Caki2 (cell line): ENCODE data around the gene AGBL1. TPM values are rescaled to one million over a fixed set of nuclear protein-coding genes. Genes with fewer than 3 reads are reported as not detected.

Source experiments
- DNase-seq: peaks from one replicate; pipeline ENCODE4 v3.0.0-alpha.2; 2015; ENCODE audit warnings: low read depth
- in situ Hi-C: cut with HindIII; loops from 2 replicates; pipeline ENCODE4 v1.10.0; 2016; ENCODE audit warnings: low sequenced_read_pairs, low pct_unique_long_range_greater_than_20kb, mixed read lengths
- total RNA-seq: library from RNA; depleted of rRNA; stranded (reverse); fragments of >200 nt; shearing (Covaris generic); gene quantifications from 2 replicates; pipeline ENCODE4 v1.2.3, GENCODE V29; 2014; ENCODE audit warnings: low replicate concordance

Gene AGBL1
- total RNA-seq, 1 experiment from 2014 or later, result not detected

DNA sequence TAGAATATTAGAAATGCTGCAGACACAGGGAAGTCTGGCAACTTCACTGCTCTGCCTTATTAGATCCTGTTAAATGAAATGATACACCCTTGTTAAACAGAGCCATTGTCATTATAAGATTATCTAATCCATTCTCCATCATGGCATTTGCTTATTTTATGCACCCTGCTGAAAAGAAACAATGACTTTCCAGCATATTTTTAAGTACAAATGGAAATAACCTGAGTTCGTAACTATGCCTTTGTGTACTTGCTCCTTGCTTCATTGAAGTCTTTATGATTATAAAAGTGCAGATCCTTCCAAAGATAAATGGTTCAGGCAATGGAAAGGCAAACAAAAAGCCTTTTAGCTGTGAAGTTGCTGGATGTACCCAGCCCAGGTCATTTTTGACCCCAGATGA lies 195.7 kb downstream of the AGBL1 start:
- no peak for DNase-seq

DNA sequence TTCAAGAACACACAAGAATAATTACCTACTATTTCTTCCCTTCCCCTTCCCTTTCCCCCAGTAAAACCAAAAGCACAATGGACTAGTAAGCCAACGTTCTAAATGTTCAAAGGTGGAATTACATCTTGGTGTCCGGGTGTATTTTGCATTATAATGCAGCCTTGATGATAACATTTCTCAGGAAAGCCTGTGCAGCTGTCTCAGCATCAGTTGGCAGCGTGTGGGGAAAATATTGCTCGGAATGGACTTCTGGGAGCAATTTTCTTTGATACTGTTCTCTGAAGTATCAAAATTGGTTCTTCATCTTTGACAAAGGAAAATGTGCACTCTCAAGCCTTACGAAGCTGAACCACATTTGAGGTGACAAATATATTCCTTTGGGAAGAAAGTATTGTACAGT lies 198.9 kb downstream of the AGBL1 start:
- DNase-seq, result no peak
- in situ Hi-C loops, result no loop called here

More for the DNA sequence above, 195.7 kb downstream of the AGBL1 start:
- in situ Hi-C loops, result no loop called here

- no peak for DNase-seq
- in situ Hi-C loops, result no loop called here
Measured at GRCh38 chr15:86284635-86285034, 205.0 kb downstream of the AGBL1 start.

DNA sequence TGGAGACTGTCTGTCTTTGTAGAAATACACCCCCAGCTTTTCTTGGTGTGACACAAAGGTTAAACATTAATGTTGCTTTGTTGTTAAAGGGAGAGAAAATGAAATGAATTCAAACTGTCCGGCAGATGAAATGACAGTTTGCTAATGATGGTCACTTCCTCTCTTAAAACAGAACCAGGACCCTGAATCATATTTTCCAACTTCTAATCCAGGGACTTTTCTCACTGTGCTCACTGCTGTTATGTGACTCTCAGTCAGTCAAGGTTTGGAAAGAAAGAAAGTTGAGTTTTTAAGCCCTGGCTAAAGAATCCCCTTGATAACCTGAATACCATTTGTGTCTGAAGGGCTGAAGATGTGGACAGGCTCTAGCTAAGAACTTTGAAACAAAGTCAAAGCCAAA lies 215.8 kb downstream of the AGBL1 start:
- in situ Hi-C loops, result no loop called here

DNA sequence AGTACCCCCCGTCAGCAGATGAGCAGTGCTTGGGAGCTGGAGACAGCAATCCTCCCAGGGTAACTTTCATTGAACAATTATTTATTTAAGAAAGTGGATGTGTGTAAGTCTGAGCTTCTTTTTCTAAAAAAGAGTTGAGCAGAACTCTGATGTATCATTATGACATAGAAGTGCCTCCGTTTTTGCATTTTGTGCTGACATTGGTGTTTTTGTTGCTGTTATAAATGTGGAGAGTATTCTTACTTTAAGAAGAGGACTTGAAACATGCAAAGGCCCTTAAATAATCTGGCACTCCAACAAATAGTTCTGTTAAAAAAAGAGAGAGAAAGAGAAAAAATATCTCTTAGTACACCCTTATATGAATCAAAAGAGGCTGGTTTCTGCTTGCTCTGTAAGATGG lies 217.1 kb downstream of the AGBL1 start:
- DNase-seq, result no peak
- in situ Hi-C loops, result no loop called here

More for the DNA sequence above, 215.8 kb downstream of the AGBL1 start:
- DNase-seq, result no peak

GRCh38 chr15:86300390-86301125 lies 220.9 kb downstream of the AGBL1 start:
- in situ Hi-C loops, result no loop called here
- no peak for DNase-seq

- no peak for DNase-seq
- in situ Hi-C loops, result no loop called here
Measured at GRCh38 chr15:86311568-86312280, 232.1 kb downstream of the AGBL1 start.

- in situ Hi-C loops, result no loop called here
- DNase-seq, result no peak
Measured at GRCh38 chr15:86312486-86312885, 232.8 kb downstream of the AGBL1 start.

DNA sequence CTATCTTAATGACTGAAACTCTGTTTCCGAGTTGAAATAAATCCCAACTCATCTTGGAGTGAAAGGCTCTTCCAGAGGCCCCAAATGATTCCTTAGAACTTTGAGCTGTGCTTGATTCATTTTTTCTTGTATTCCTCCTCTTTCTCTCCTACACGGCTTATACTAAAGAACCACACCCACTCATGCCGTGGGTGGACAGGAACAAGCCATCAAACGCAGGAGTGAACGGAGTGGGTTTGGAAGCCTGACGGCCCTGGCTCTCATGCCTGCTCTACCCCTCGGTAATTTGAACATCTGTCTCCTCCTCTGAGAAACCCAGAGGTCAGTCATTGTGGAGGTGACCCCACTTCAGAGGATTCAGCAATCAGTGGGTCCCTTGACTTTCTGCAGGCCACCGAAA lies 236.5 kb downstream of the AGBL1 start:
- DNase-seq, result no peak
- in situ Hi-C loops, result no loop called here

DNA sequence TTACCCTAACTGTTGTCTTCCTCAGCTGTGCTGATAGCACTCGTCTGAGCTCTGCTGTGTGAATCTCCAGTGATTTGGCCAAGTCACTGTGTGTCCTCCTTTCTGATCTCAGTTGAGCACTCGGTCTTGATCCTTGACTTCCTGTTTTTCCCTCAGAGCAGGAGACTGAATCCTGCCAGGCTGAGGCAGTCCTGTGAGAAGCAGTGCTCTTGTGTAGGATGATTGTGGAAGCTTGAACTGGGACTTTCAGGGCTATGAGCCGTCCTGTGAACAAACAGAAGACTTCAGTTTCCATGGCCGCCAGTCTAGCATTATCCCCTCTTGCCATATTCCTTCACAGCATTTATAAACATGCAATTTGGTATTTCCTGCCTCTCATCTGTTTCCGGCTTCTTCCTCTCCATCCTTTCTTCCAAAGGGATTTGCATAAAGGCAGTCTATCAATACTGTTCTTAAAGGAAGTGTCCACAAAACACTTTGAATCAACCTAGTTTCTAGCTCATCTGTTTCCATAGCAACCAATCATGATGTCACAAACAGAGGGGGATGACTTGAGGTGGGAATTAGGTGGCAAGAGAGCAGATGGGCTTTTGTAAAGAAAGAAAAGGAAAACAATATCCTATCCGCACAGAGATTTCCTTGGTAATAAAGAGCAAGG lies 237.2 kb downstream of the AGBL1 start:
- DNase-seq, result no peak
- in situ Hi-C loops, result no loop called here

GRCh38 chr15:86317384-86317740 lies 237.7 kb downstream of the AGBL1 start:
- DNase-seq, result no peak

DNA sequence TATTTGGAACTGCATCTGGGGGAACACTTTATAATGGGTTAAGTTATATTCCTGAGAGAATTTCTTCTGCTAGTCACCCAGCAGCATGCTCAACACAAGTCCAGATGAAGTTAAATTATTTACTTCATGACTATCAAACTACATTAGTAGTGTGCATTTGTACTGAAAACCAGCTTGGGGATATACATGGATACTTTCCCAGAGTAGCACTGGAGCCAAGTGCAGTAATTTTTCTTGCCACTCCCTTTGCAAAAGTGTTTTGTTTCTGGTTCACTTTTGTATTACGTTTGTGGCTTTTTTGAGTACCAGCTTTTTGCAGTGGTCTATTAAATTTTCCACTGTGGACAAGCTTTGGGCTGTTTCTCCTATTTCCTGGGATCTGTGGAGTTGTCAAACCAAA lies 243.0 kb downstream of the AGBL1 start:
- DNase-seq, result no peak
- in situ Hi-C loops, result no loop called here

More at GRCh38 chr15:86317384-86317740, 237.7 kb downstream of the AGBL1 start:
- in situ Hi-C loops, result no loop called here

- in situ Hi-C loops, result no loop called here
- DNase-seq, result no peak
Measured at GRCh38 chr15:86327230-86327865, 247.7 kb downstream of the AGBL1 start.

GRCh38 chr15:86328658-86329057 lies 249.0 kb downstream of the AGBL1 start:
- in situ Hi-C loops, result no loop called here
- DNase-seq, result no peak

DNA sequence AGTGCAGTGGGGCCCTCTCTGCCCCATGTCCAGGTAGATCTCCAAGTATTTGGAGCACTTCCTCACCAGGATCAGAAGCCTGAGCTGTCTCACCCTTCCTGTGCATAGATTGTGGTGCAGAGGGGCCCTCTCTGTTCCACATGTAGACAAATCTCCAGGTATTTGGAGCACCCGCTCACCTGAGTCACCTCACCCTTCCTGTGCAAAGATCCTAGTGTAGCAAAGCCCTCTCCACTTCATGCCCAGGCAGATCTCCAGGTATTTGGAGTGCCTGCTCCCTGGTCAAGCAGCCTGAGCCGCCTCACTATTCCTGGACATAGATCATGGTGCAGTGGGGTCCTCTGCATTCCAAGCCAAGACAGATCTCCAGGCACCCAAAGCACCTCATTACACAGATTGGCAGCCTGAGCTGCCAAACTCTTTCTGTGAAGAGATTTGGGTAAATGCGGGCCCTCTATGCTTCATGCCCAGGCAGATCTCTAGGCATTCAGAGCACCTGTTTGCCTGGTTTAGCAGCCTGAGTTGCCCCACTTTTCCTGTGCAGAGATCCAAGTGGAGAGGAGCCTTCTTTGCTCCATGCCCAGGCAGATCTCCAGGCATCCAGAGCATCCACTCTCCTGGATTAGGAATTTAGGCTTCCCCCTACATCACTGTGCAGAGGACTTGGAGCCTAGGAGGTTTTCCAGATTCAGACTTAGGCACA lies 249.8 kb downstream of the AGBL1 start:
- no peak for DNase-seq
- in situ Hi-C loops, result no loop called here

- in situ Hi-C loops, result no loop called here
- DNase-seq, result no peak
Measured at GRCh38 chr15:86333819-86334218, 254.1 kb downstream of the AGBL1 start.

DNA sequence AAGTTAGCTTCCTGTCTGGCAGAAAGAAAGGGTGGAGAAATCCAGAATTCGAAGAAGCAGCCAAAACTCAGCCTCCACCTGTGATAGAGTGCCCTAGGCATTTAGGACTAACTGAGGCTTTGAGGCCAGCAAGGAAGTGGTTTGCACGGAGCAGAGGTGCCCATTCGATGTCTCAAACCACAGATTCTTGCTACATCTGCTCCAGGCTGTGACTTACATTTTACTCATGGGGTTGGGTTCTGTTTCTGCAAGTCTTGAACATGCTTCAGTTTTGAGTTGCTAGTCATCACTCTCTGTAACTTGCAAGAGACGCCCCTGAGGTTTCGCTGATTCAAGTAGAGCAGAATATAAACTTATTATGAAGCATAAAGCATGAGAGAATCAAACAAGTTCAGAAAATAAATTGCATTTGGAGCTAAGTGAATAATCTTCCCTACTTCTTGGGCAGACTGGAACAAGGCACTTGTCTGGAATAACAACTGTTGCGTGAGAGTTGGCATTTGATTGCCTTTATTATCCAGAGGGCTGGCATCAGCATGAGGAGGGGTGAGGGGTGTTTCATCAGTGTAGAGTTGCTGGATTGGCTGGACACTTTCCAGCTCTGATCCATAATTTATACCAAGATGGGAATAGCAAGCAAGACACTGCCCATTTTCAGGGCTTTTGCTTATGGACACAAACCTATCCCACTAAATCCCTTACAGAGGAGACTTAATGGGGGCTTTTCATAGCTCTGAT lies 256.5 kb downstream of the AGBL1 start:
- in situ Hi-C loops, result no loop called here
- DNase-seq, result no peak

DNA sequence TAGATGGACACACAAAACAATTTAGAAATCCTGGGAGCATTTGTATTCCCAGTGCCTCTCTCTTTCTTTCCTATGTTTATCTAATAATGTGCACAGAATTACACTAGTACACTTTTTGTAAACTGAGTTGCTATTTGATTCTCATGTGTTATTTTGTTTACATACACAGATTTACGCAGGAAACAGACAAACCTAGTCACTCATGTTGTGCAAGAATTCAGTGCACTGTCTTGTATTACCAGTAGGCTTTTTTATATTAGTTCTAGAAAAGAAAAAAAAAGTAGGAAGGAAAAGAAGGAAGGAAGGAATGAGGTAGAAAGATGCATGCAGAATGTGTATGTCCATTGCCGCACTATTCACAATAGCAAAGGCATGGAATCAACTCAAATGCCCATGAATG lies 257.4 kb downstream of the AGBL1 start:
- in situ Hi-C loops, result no loop called here

More for the DNA sequence above, 257.4 kb downstream of the AGBL1 start:
- no peak for DNase-seq
